ENCODE data around the gene ANXA6.
A peak's percentile ranks its signal among the peaks of the same experiment; 100 is the strongest.

The ANXA6 gene

GRCh38 chr5:151154931-151155774 lies 2.4 kb downstream of the ANXA6 start:
- DNase-seq (ENCODE audit: low read depth in 2 of 2), result peak in 1 of 2 donors; percentile 48

DNA sequence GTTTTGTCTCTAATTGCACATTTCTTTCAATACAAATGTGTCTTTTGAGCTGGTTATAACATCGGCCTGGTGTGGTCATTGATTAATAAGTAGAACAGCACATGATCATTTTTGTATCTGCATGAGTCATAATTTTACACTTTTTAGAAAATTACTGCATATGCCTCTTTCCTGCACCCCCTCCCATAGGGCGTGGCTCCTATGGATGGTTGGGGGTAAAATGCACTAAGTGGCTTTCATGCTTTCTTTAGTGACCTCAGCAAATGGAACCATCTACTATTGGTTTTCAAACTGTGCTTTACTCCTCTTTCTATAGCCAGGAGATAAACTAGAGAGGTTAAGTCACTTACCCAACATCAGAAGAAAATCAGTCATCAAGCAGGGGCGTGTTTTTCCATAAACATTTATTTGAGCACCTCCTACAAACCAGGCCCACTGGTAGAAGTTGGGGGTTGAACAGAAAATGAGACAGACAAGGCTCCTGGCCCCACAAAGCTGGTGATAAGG lies 3.8 kb downstream of the ANXA6 start:
- no peak for DNase-seq (ENCODE audit: low read depth in 2 of 2)

- no peak for DNase-seq (ENCODE audit: low read depth in 2 of 2)
These were observed 4.3 kb downstream of the ANXA6 start for GRCh38 chr5:151153300-151153699.

DNA sequence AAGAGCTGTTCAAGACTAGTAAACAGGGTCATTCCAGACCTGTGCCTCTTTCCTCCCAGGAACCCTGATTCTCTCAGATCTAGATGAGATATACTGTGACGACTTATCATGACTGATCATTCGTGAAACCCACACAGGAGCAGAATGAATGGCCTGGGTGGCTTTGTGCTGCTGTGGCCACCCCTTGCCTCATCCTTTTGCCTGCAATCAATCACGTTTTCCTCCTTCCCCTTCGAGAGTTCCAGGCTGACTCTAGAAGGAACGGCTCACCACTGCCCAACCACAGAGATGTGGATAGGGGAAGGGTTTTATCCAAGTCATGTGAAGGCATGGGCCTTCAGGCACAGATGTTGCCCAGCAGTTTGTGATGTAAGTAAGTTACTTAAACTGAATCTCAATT lies 5.8 kb downstream of the ANXA6 start:
- no peak for DNase-seq (ENCODE audit: low read depth in 2 of 2)

DNA sequence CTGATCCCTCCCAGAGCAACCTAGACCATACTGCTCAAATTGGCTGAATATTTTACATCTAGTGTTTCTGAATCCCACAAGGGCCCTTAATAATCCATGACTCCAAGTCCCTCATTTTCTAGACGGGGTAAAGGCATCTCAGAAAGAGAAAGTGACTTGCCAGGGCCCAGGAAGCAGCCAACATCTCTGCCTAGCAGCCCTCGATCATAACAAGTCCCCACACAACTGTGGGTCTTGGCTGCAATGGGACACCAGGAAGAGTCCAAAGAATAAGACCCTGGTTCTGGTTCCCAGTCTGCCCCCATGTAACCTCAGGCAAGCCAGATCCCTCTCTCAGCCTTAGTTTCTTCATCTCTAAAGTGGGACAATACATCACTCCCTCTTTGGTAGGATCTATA lies 6.3 kb downstream of the ANXA6 start:
- DNase-seq (ENCODE audit: low read depth in 2 of 2), result no peak

DNA sequence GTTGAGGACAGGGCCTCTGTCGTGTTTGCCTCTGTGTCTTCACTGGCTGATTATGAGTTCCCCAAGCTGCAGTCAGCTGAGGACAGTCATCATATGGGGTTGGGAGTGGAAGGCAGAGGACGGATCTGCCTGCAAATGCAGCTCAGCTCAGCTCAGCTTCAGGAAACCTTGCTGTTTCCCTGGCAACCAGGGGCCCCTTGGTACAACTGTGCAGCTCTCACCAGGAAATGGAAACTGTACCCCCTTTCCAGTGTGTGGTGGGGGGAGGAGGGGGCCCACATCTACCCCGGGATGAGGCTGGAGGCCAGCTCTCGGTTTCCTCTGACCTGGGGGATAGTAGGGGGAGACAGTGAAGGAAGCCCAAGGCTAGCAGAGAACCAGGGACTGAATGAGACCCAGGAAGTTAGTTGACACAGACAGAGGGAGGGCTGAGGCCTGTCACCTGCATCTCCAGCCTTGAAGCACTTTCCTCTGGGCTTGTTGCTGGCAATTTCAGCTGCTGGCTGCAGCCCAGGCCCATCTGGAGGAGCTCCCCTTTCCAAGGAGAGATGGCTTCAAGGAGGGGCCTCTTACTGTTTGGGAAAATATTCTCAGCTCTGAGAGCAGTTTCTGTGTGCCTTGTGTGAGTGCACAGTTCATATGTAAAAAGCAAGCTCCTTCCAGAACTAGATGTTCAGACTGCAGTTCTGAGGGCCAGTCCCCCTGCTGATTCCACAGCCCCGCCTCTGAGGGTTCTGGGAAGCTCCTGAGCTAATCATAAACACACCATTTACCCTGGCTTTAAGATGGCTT lies 6.9 kb downstream of the ANXA6 start:
- peak in 1 of 2 donors; percentile 52 for DNase-seq (ENCODE audit: low read depth in 2 of 2)

GRCh38 chr5:151148583-151148982 lies 9.0 kb downstream of the ANXA6 start:
- no peak for DNase-seq (ENCODE audit: low read depth in 2 of 2)

DNA sequence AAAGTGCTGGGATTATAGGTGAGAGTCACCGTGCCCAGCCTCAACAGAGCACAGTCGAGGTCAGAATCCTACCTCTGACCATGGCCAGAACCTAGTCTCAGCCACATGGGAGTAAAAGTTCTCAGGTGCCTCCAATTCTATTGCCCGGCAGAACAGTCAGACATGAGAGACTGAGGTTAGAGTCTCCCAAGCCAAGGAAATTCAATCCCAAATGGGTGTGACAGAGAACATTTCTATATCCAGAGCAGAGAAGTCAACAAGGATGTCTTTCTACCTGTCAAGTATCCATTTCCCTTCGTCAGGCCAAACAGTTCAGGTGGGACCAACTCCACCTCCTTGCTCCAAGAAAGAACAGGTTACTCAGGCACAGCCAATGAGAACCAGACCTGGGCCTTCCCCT lies 10.5 kb downstream of the ANXA6 start:
- no peak for DNase-seq (ENCODE audit: low read depth in 2 of 2)

GRCh38 chr5:151146061-151146460 lies 11.5 kb downstream of the ANXA6 start:
- no peak for DNase-seq (ENCODE audit: low read depth in 2 of 2)

DNA sequence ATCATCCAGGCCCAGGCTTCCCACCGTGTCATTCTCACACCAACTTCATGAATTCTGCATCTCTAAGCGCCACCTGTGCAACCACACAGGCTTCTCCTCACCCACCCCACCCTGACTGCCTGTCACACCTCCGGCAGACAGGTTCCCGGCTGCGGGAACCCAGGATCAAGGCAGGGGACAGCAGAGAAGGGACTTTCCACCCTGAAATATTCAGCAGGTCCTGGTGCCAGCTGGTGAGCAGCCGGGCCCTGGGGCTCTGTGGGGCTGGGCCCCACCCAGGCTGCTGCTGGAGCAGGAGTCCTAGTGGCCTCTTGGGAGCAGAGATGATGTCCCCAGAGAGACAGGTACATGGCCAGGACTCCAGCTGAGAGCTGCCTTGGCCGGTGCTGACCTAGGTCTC lies 12.7 kb downstream of the ANXA6 start:
- no peak for DNase-seq (ENCODE audit: low read depth in 2 of 2)

GRCh38 chr5:151144275-151144674 lies 13.3 kb downstream of the ANXA6 start:
- no peak for DNase-seq (ENCODE audit: low read depth in 2 of 2)

GRCh38 chr5:151143645-151144044 lies 13.9 kb downstream of the ANXA6 start:
- no peak for DNase-seq (ENCODE audit: low read depth in 2 of 2)

GRCh38 chr5:151142933-151143332 lies 14.6 kb downstream of the ANXA6 start:
- no peak for DNase-seq (ENCODE audit: low read depth in 2 of 2)

- DNase-seq (ENCODE audit: low read depth in 2 of 2), result peak in 1 of 2 donors; percentile 42
These were observed 16.0 kb downstream of the ANXA6 start for GRCh38 chr5:151141535-151141934.

- DNase-seq (ENCODE audit: low read depth in 2 of 2), result no peak
These were observed 16.7 kb downstream of the ANXA6 start for GRCh38 chr5:151140686-151141459.

DNA sequence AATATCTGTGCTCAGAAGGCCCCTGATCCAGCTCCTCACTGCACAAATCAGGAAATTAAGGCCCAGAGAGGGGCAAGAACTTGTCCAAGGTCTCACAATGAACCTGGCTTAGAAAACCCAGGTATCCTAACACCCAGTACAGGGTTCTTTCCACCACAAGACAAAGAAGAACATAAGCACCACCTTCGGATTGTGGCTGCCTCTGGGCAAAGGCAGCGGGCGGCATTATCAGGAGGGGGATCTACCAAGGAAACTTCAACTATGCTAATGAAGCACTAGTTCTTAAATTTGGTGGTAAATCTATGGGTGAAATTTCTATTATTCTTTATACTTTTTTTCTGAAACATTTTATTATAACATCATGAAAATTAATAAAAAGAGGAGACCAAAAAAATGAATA lies 17.9 kb downstream of the ANXA6 start:
- no peak for DNase-seq (ENCODE audit: low read depth in 2 of 2)

DNA sequence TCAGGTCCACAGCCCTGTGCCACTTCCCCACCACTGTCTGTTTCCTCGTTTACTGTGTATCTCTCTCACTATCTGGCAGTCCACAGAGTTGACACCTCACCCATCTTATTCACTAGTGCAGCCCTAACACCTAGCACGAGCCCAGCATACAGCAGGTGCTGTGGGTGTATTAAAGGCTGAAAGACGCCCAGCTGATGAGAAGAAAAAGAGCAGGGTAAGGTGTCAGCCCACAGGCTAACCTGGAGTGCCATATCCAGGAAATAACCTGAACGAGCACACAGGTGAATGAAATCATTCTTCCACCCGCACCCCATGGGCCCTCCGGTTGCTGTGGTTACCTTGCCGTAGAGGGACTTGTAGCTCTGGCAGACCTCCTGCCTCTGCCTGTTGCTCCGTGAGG lies 18.6 kb downstream of the ANXA6 start:
- no peak for DNase-seq (ENCODE audit: low read depth in 2 of 2)

DNA sequence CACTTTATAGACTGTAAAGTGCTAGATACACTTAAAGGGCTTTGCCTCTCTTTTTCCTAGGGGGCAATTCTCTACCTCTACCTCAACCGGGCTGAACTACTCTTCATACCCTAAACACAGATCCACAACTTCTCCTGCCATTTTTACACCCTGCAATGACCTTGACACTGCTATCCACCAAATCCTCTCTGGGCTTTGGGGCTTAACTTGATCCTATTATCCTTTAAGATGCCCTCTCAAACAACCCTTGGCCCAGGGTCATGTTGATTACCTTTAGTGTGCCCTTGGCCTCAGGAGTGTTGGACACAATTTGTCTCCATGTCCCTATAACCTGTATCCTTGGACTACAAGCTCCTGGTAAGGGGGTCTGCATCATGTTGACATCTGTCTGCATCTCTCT lies 19.5 kb downstream of the ANXA6 start:
- DNase-seq (ENCODE audit: low read depth in 2 of 2), result no peak

- no peak for DNase-seq (ENCODE audit: low read depth in 2 of 2)
These were observed 20.3 kb downstream of the ANXA6 start for GRCh38 chr5:151137067-151137825.

DNA sequence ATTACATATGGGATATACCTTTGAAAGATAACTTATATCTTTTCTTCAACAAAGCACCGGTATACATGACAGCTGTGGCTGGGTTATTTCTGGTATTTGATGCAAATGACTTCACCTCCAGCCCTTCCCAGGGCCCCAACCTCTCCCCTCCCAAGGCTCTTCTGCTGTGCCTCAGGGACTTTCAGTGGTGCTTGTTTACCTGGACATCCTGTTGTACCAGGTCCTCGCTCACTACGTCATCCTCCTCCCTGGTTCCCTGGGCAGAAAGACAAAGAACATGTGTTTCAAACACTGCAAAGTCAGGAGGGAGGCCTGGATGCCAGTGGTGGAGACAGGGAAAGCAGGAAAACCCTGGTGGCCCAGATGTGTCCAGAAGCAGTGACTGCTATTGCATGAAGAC lies 23.4 kb downstream of the ANXA6 start:
- DNase-seq (ENCODE audit: low read depth in 2 of 2), result no peak

DNA sequence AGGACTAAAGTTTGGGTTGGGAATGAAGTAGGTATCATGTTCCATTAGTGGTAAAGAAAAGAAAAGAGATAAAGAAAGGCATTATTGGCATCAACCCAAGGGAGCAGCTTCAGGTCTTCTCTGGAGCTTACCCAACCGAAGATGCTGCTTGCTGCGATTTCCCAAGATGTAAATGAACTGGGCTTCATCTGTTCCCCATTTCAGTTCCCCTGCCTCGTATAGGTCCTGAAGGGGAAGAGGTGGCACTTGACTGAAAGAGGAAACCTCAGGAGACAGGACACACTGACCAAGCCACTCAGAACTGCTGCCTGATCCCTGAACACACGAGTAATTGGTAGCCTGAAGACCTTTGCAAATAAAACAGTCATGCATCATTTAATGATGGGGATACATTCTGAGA lies 24.6 kb downstream of the ANXA6 start:
- no peak for DNase-seq (ENCODE audit: low read depth in 2 of 2)

Measured in activated CD8-positive, alpha-beta memory T cell treated with anti-CD3 and anti-CD28 coated beads for 4 hours (primary cell).